ENCODE measurements around the gene LRMDA.

DNA sequence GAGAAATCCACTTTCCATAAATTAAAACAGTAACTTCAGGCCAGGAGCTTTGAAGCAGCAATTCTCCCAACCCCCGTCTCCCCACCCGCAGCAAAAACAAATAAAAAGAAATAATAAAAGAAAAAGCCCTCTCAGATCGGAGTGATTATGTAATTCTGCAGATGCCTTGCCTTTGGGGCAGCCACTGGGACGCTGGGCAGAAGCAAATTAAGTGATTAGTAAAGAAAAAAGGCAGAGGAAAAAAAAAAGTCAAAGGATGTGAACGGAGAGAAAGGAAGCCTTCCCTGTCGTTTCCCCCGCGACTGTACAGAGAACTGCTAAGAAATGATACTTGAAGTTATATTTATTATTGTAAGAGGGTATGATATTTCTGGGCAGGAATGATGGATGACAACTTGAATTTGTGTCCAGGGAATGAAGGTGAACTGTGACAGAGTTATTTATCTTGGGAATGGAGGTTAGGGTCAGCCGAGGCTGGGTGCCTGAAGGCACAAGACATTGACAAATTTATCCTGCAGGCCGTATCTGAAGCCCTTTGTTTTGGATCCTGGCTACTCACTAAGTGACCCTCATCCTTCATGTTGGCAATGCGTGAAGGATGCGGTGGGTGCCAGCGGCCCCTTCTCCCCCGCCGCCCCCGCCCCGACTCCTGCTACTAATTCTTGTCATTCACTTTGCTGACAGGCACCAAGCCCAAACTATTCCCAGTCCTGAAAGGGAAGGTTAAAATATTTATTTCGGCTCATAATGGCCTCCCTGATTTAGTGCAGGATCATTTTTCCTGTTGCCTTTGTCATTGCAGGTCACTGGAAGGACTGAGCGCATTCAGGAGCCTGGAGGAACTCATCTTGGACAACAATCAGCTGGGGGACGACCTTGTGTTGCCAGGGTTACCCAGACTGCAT, 604.0 kb downstream of the LRMDA start:
- TF ChIP-seq, protein P1, sequence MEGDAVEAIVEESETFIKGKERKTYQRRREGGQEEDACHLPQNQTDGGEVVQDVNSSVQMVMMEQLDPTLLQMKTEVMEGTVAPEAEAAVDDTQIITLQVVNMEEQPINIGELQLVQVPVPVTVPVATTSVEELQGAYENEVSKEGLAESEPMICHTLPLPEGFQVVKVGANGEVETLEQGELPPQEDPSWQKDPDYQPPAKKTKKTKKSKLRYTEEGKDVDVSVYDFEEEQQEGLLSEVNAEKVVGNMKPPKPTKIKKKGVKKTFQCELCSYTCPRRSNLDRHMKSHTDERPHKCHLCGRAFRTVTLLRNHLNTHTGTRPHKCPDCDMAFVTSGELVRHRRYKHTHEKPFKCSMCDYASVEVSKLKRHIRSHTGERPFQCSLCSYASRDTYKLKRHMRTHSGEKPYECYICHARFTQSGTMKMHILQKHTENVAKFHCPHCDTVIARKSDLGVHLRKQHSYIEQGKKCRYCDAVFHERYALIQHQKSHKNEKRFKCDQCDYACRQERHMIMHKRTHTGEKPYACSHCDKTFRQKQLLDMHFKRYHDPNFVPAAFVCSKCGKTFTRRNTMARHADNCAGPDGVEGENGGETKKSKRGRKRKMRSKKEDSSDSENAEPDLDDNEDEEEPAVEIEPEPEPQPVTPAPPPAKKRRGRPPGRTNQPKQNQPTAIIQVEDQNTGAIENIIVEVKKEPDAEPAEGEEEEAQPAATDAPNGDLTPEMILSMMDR (IDR thresholded peaks at IDR 0.05; ENCODE audit: control extremely low read depth in 1 of 3, insufficient read depth in 1 of 3, low read depth in 1 of 3, low read length in 3 of 3) = no peak
- TF ChIP-seq GABPA (IDR thresholded peaks at IDR 0.05; ENCODE audit: borderline replicate concordance, insufficient read depth, low read length) = no peak
- no peak for TF ChIP-seq MAFK (IDR thresholded peaks at IDR 0.05; ENCODE audit: low read depth, low read length)
- no peak for TF ChIP-seq POLR2AphosphoS5 (IDR thresholded peaks at IDR 0.05; ENCODE audit: low read depth, low read length)
- no peak for TF ChIP-seq EZH2 (IDR thresholded peaks at IDR 0.05; ENCODE audit: low read depth, low read length, severe bottlenecking)
- no peak for TF ChIP-seq TEAD4 (IDR thresholded peaks at IDR 0.05; ENCODE audit: low read depth, low read length)
- TF ChIP-seq JUN (IDR thresholded peaks at IDR 0.05; ENCODE audit: low read depth, low read length) = no peak
- no peak for TF ChIP-seq SP2 (IDR thresholded peaks at IDR 0.05; ENCODE audit: low read length)
